OCI-M2 (cell line): ENCODE results near the gene HPS5.
"Not testable (repeated sequence)": the region's sequence is repeated elsewhere in the genome, so short reads cannot be mapped to it uniquely, and the experiment has no call there.

ENCODE experiments used
- DNase-seq: peaks from one replicate; lab custom pipeline; 2025; ENCODE audit not compliant: unreplicated experiment; lab: John Stamatoyannopoulos, UW

The HPS5 gene

DNA sequence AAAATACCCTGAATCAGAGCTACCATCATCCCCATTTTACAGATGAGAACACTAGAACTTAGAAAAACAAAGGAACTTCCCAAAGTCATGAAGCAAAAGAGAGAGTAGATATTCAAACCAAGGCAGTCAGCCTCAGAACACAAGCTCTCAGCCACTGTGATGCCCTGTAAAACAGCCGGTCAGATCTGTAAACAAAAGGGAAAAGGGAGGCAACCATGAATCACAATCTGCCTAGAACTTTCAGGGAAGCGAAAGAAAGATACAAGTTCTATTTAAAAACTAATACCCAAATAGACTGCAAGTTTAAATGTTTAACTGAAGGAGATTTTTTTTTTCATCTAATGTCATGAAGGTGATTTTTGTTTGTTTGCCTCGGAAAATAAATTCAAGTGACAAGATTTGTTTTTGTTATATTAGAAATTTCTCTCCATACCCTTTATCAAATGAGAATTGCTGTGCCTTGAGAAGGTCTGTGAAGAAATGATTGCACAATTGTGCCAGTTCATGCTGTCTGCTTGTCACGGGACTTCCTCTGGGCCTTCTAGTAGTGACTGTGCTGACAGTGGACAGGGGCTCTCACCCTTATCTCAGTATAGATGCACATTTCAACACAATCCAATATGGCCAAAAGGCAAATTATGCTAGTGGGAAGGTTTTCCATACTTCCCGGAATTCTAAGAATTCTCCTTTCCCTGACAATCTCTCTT is 44.2 kb downstream of the HPS5 start:
- no peak for DNase-seq

- DNase-seq, result no peak
Measured at GRCh38 chr11:18271206-18271605, 50.7 kb downstream of the HPS5 start.

DNA sequence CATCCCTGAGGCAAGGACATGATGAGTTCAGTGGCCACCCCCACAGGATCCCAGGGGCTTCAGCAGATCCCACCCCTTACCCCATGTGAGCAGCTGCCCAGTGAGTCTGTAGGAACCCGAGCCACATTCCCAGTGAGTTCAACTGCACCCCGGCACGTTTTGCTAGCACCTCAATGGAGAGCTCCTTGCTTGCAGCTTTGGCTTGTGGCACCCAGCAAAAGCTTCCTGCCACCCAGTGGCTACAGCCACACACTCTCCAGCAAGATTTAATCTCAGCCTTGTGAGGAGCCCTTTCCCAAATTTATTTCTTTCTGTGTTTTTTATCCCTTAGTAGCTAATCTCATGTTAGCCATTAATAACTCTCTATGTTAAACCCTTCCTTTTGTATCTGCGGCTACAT is 51.8 kb downstream of the HPS5 start:
- no peak for DNase-seq

DNA sequence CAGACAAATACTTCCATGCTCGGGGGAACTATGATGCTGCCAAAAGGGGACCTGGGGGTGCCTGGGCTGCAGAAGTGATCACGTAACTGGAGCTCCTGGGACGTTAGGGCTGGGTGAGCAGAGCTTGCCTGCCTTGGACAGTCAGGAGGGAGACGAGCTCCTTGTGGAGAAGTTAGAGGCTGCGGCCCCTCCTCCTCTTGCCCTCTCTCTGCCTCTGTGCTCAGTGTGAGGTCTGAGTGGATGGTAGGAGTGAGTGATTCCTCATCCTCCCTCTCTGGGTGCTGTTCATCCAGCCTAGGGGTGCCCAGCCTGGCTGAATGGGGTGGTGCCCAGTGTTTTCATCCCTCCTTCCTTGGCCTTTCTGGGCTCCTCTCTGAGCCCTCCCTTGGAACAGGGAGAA is 52.7 kb downstream of the HPS5 start:
- DNase-seq, result not testable (repeated sequence)

DNA sequence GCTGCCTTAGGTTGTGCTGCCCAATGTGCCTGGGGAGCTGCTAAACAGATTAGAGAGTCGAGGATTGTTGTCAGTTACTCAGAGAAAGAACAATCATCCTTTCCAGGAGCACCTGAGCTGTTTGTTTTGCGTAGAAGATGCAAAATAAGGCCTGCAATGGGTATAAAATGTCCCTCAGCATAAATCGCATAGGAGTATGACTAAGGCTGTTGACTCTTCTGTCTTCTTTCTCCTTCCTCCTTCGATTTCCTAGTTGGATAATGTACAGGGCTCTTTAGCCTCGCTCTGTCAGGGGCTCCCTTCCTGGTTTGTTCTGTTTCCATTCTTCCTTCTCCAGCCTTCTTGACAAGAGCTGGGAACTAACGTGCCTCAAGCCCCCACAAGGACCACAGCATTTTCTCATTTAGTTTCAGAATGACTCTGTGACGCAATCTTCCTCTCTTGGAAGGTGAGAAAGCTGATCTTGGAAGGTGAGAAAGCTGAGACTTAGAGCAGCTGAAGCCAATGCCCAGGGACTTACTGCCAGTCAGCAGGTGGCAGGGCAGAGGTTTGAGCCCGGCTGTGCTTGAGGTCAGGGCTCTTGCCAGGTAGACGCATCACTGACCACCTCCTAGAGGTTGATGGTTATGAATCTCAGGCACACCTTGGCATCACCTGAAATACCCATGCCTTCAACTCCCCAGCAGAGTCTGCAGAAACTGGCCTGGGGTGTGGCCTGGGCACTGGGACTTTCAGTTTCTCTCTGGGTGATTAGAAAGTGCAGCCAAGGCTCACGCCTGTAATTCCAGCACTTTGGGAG is 54.4 kb downstream of the HPS5 start:
- DNase-seq, result not testable (repeated sequence)

- DNase-seq, result no peak
Measured at GRCh38 chr11:18265949-18266348, 56.0 kb downstream of the HPS5 start, which contains the start of gene SAA1. TSS of gene SAA1 (plus strand) at chr11:18266264. CDS start at chr11:18266888, 624 bp downstream.

GRCh38 chr11:18264677-18265555 is 57.0 kb downstream of the HPS5 start:
- DNase-seq, result no peak

DNA sequence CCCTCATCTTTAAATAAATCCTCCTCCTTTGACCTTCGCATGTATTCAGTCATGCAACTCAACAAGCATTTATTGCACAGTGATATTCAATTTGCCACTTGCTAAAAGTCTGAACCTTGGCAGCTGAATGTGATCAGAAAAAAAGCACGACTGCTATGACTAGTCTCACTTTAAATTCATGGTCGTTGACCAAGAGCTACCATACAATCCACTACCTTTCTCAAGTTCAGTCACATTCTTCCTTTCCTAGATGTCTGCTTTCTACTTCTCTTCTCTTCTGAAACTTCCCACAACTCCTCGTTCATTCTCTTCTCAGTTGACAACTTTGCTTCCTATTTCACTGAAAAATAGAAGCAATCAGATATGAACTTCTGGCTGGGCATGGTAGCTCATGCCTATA is 57.9 kb downstream of the HPS5 start:
- no peak for DNase-seq

- DNase-seq, result not testable (repeated sequence)
Measured at GRCh38 chr11:18262681-18263350, 59.1 kb downstream of the HPS5 start.

GRCh38 chr11:18261721-18262120 is 60.2 kb downstream of the HPS5 start:
- DNase-seq, result no peak

- no peak for DNase-seq
Measured at GRCh38 chr11:18259259-18259658, 62.7 kb downstream of the HPS5 start.

DNA sequence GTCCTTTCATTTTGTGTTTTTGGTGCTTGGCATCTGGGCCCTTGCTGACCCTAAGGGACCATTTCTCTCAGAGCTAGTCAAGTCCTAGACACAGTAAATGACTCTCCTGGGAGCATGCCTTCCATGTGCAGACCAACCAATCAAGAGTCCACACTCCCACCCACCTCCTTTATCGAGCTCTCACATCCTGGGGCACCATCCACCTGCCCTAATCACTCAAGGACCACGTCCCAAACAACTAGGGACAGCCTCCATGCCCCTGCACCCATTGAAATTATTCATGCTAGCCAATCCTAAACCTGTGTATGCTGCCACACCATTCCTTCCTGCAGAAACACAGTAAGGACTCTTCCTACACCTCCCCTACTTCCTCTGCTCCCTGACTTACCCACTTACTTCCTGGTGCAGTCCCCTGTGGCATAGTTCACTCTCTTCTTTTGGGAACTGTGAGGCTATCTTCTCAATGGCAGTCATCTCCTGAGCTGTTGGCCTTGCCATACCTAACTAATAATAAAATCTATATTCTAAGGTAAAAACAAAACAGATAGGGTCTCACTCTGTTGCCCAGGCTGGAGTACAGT is 67.1 kb downstream of the HPS5 start:
- DNase-seq, result no peak

GRCh38 chr11:18253778-18254338 is 68.1 kb downstream of the HPS5 start:
- DNase-seq, result no peak

- no peak for DNase-seq
Measured at GRCh38 chr11:18253233-18253632, 68.7 kb downstream of the HPS5 start.

DNA sequence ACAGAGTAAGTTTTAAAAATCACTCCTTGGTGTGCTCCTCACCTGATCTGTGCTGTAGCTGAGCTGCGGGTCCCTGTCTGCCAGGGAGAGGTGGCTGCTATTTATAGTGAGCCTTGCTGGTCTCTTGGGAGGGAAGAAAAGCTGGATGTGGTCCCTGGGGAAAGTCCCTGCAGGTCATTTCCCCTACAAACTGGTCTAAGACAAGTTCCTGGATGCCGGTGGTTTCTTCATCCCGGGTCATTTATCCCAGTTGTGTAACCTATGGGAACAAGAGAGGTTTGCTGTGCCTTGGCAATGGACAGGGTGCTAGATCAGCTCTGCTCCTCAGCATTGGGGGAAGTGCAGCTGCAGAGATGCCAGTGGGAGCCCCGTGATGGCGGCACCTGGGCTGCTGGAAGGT is 73.4 kb downstream of the HPS5 start, which contains the start of gene SAA2:
Gene SAA2, minus strand, starts transcription at position 108 of the 400 bp plus-strand sequence. CDS start 657 bp downstream, outside the sequence.
- no peak for DNase-seq

- DNase-seq, result not testable (repeated sequence)
Measured at GRCh38 chr11:18247191-18247581, 74.8 kb downstream of the HPS5 start.

GRCh38 chr11:18246379-18247190 is 75.4 kb downstream of the HPS5 start:
- not testable (repeated sequence) for DNase-seq

GRCh38 chr11:18245396-18245795 is 76.5 kb downstream of the HPS5 start:
- DNase-seq, result no peak

DNA sequence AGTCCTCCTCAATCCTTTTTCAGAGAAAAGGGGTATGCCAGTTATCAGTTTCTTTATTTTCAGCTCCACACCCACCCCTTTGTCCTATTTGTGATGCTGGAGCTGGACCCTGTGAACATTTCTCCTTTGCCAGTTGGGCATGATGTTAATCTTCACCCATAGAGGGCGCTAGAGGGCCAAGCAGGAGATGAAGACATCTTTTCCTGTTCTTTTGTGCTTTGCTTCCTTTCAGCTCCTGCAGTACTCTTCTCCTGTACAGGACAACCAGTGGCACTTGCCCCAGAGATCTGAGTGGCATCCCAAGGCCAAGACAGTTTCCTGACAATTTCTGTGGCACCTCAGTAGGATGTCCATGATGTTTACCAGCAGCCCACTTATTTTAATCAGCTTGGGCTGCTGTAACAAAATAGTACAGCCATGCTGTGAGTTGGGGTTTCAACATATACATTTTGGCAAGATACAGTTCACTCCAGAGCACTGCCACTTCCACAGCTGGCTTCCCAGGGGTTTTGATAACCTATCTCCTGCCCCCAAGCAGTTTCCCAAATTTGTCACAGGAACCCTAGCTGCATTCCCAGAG is 78.1 kb downstream of the HPS5 start:
- no peak for DNase-seq
